HG03095 (cell line): ENCODE data around the gene CHURC1.

Experiments used
- ATAC-seq: cut with Tn5 transposase; IDR thresholded peaks from one replicate; pipeline ENCODE4 v1.9.1; 2021; ENCODE audit warnings: moderate library complexity; ENCODE audit not compliant: unreplicated experiment

CHURC1 gene

GRCh38 chr14:64954491-64955240, 40.4 kb downstream of the CHURC1 start:
- no peak for ATAC-seq

GRCh38 chr14:64955297-64955696, 41.0 kb downstream of the CHURC1 start:
- ATAC-seq, result no peak

- no peak for ATAC-seq
Observed at GRCh38 chr14:64956697-64957406, 42.6 kb downstream of the CHURC1 start.

- no peak for ATAC-seq
Observed at GRCh38 chr14:64958201-64958600, 43.9 kb downstream of the CHURC1 start.

- ATAC-seq, result no peak
Observed at GRCh38 chr14:64958743-64959142, 44.5 kb downstream of the CHURC1 start.

- no peak for ATAC-seq
Observed at GRCh38 chr14:64960762-64961276, 46.6 kb downstream of the CHURC1 start.

GRCh38 chr14:64963611-64964010, 49.4 kb downstream of the CHURC1 start:
- ATAC-seq, result no peak

GRCh38 chr14:64965356-64966000, 51.2 kb downstream of the CHURC1 start:
- ATAC-seq, result no peak

GRCh38 chr14:64966976-64967375, 52.7 kb downstream of the CHURC1 start:
- no peak for ATAC-seq

- no peak for ATAC-seq
Observed at GRCh38 chr14:64968167-64968566, 53.9 kb downstream of the CHURC1 start.

- ATAC-seq, result no peak
Observed at GRCh38 chr14:64968651-64969050, 54.4 kb downstream of the CHURC1 start.

GRCh38 chr14:64970041-64970440, 55.8 kb downstream of the CHURC1 start:
- no peak for ATAC-seq

- no peak for ATAC-seq
Observed at GRCh38 chr14:64970776-64971477, 56.7 kb downstream of the CHURC1 start.

GRCh38 chr14:64971491-64971942, 57.3 kb downstream of the CHURC1 start:
- no peak for ATAC-seq

- no peak for ATAC-seq
Observed at GRCh38 chr14:64971943-64972791, 57.9 kb downstream of the CHURC1 start, which contains the start of gene RAB15. TSS of gene RAB15 (minus strand) at chr14:64972336. CDS start at chr14:64972076, 260 bp downstream.

GRCh38 chr14:64973026-64973442, 58.8 kb downstream of the CHURC1 start:
- ATAC-seq, result no peak

- ATAC-seq, result no peak
Observed at GRCh38 chr14:64973826-64974225, 59.6 kb downstream of the CHURC1 start.

- ATAC-seq, result no peak
Observed at GRCh38 chr14:64974563-64974962, 60.3 kb downstream of the CHURC1 start.

GRCh38 chr14:64979336-64980074, 65.2 kb downstream of the CHURC1 start:
- no peak for ATAC-seq
